ENCODE data around the gene MAEA.
"Not testable (repeated sequence)": the region's sequence is repeated elsewhere in the genome, so short reads cannot be mapped to it uniquely, and the experiment has no call there.

MAEA gene

GRCh38 chr4:1321946-1322650, 32.4 kb downstream of the MAEA start:
- Histone ChIP-seq H3K4me1 (ENCODE audit: control insufficient read depth, insufficient read depth, low read length) (peaks cover 26% of the 10 kb centered on the region), H3K4me2 (ENCODE audit: low read length) (no peak overlapping the region), H3K9me3 (replicated peaks; ENCODE audit: low read length) (peaks cover 6% of the 10 kb centered on the region), H3K9ac (ENCODE audit: low read depth, low read length) (no peak overlapping the region), H3K4me3 (ENCODE audit: low read length) (no peak overlapping the region), H3K27me3 (ENCODE audit: control insufficient read depth, insufficient read depth, low read length) (no peaks in the 10 kb centered on the region), H3K36me3 (ENCODE audit: insufficient read depth, low read length) (peaks cover 63% of the 10 kb centered on the region)

DNA sequence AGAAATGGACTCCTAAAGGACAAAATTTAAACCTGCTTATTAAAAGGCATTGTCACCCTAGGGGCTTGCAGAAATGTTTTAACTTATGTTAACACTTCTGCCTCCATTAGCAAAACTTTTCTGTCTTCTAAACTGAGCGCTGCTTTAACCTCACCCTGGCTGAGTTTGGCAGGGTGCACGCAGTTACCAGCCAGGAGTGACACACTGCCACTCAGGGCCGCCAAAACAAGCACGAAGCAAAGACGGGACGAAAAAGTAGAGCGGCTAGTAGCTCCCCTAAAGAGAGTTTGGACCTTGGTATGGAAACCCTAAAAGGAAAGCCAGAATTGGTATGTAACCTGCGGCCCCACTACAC, 33.6 kb downstream of the MAEA start:
- Histone ChIP-seq H3K4me3 (ENCODE audit: low read length) (peak overlapping the region; percentile 43), H3K4me1 (ENCODE audit: control insufficient read depth, insufficient read depth, low read length) (peaks cover 26% of the 10 kb centered on the region), H3K27me3 (ENCODE audit: control insufficient read depth, insufficient read depth, low read length) (no peaks in the 10 kb centered on the region), H3K9me3 (replicated peaks; ENCODE audit: low read length) (peaks cover 6% of the 10 kb centered on the region), H3K4me2 (ENCODE audit: low read length) (peak overlapping the region; percentile 18), H3K9ac (ENCODE audit: low read depth, low read length) (peak overlapping the region; percentile 25), H3K36me3 (ENCODE audit: insufficient read depth, low read length) (peaks cover 64% of the 10 kb centered on the region)

- Histone ChIP-seq H3K27me3 (ENCODE audit: control insufficient read depth, insufficient read depth, low read length) (no peaks in the 10 kb centered on the region), H3K9me3 (replicated peaks; ENCODE audit: low read length) (peaks cover 6% of the 10 kb centered on the region), H3K36me3 (ENCODE audit: insufficient read depth, low read length) (peaks cover 64% of the 10 kb centered on the region), H3K4me1 (ENCODE audit: control insufficient read depth, insufficient read depth, low read length) (peaks cover 26% of the 10 kb centered on the region), H3K9ac (ENCODE audit: low read depth, low read length) (peak overlapping the region; percentile 25), H3K4me2 (ENCODE audit: low read length) (peak overlapping the region; percentile 18), H3K4me3 (ENCODE audit: low read length) (peak overlapping the region; percentile 43)
These were observed 34.1 kb downstream of the MAEA start for GRCh38 chr4:1323635-1324442.

DNA sequence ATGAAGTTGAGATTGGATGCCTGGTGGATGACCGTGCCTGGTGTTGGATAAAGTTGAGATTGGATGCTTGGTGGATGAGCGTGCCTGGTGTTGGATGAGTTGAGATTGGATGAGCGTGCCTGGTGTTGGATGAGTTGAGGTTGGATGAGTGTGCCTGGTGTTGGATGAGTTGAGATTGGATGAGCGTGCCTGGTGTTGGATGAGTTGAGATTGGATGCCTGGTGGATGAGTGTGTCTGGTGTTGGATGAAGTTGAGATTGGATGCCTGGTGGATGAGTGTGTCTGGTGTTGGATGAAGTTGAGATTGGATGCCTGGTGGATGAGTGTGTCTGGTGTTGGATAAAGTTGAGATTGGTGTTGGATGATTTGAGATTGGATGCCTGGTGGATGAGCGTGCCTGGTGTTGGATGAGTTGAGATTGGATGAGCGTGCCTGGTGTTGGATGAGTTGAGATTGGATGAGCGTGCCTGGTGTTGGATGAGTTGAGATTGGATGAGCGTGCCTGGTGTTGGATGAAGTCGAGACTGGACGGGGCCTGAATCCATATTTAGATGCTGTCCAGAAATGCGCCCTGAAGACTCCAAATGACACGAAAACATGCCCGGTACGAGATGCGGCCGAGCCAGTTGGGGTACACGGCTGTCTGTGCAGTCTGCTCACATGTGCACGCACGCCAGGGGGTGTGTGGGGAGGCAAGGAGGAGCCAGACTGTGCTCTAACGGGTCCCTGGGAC, 34.9 kb downstream of the MAEA start:
- H3K9ac ChIP-seq (ENCODE audit: low read depth, low read length), result peak overlapping the region; percentile 32
- H3K4me3 ChIP-seq (ENCODE audit: low read length), result peak overlapping the region; percentile 44
- H3K36me3 ChIP-seq (ENCODE audit: insufficient read depth, low read length), result peaks cover 62% of the 10 kb centered on the region
- not testable (repeated sequence) for H3K9me3 ChIP-seq (replicated peaks; ENCODE audit: low read length); H3K27me3 ChIP-seq (ENCODE audit: control insufficient read depth, insufficient read depth, low read length); H3K4me2 ChIP-seq (ENCODE audit: low read length)
- H3K4me1 ChIP-seq (ENCODE audit: control insufficient read depth, insufficient read depth, low read length), result peaks cover 26% of the 10 kb centered on the region

DNA sequence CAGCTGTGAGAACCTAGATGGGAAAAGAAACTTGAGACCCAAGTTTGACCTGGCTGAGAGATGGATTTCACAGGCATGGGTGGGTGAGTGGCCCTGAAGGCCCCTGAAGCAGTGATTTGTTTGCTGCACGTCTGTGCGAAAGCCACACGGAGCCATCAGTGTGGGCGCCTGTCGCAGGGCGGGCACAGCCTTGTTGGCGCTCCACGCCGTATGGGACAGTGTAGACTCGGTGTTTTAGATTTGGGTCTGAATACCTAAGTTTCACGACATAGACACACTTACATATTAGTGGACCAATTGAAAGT, 35.4 kb downstream of the MAEA start:
- Histone ChIP-seq H3K27me3 (ENCODE audit: control insufficient read depth, insufficient read depth, low read length) (no peaks in the 10 kb centered on the region), H3K36me3 (ENCODE audit: insufficient read depth, low read length) (peaks cover 62% of the 10 kb centered on the region), H3K9ac (ENCODE audit: low read depth, low read length) (peak overlapping the region; percentile 32), H3K4me2 (ENCODE audit: low read length) (no peak overlapping the region), H3K4me3 (ENCODE audit: low read length) (peak overlapping the region; percentile 44), H3K9me3 (replicated peaks; ENCODE audit: low read length) (peaks cover 6% of the 10 kb centered on the region), H3K4me1 (ENCODE audit: control insufficient read depth, insufficient read depth, low read length) (peaks cover 26% of the 10 kb centered on the region)

GRCh38 chr4:1325681-1326635, 36.3 kb downstream of the MAEA start:
- Histone ChIP-seq H3K36me3 (ENCODE audit: insufficient read depth, low read length) (peaks cover 66% of the 10 kb centered on the region), H3K9ac (ENCODE audit: low read depth, low read length) (no peak overlapping the region), H3K4me1 (ENCODE audit: control insufficient read depth, insufficient read depth, low read length) (peaks cover 26% of the 10 kb centered on the region), H3K4me3 (ENCODE audit: low read length) (no peak overlapping the region), H3K9me3 (replicated peaks; ENCODE audit: low read length) (peaks cover 6% of the 10 kb centered on the region), H3K27me3 (ENCODE audit: control insufficient read depth, insufficient read depth, low read length) (no peaks in the 10 kb centered on the region), H3K4me2 (ENCODE audit: low read length) (no peak overlapping the region)

DNA sequence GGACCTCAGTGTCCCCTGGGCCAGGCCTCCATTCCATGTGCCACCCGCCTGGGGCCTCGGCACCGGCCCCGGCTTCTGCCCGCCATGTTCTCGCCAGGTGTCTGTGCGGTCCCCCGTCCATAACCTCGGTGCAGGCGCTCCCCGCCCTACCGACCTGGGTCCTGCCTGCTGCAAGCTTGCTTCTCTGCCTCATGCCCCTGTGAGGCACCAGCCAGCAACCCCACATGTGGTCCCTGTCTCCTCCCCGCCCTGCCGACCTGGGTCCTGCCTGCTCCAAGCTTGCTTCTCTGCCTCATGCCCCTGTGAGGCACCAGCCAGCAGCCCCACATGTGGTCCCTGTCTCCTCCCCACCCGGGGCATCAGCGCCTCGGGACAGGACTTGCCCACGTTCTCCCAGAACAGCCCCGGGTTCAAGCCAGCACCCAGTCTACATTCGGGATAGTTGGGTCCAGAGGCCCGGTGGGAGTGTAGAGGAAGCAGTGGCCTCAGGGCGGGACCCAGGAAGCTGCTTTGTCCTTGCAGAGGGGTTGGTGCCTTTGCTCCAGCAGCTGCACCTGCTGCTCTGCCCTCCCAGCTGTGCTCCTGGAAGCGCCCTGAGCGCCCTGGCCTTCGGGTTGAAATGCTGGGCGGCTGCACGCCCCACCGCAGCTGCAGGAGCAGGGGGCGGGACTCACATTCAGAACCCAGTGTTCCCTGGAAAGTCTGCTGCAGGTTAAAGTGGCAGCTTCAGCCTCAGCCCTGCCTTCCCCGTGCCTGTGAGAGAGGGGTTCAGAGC, 37.2 kb downstream of the MAEA start:
- no peaks in the 10 kb centered on the region for H3K27me3 ChIP-seq (ENCODE audit: control insufficient read depth, insufficient read depth, low read length)
- H3K9me3 ChIP-seq (replicated peaks; ENCODE audit: low read length), result peaks cover 6% of the 10 kb centered on the region
- no peak overlapping the region for H3K9ac ChIP-seq (ENCODE audit: low read depth, low read length)
- peaks cover 64% of the 10 kb centered on the region for H3K36me3 ChIP-seq (ENCODE audit: insufficient read depth, low read length)
- no peak overlapping the region for H3K4me3 ChIP-seq (ENCODE audit: low read length)
- H3K4me2 ChIP-seq (ENCODE audit: low read length), result no peak overlapping the region
- peaks cover 26% of the 10 kb centered on the region for H3K4me1 ChIP-seq (ENCODE audit: control insufficient read depth, insufficient read depth, low read length)

GRCh38 chr4:1327526-1328266, 38.0 kb downstream of the MAEA start:
- Histone ChIP-seq H3K27me3 (ENCODE audit: control insufficient read depth, insufficient read depth, low read length) (no peaks in the 10 kb centered on the region), H3K9ac (ENCODE audit: low read depth, low read length) (no peak overlapping the region), H3K4me2 (ENCODE audit: low read length) (no peak overlapping the region), H3K4me1 (ENCODE audit: control insufficient read depth, insufficient read depth, low read length) (peaks cover 23% of the 10 kb centered on the region), H3K36me3 (ENCODE audit: insufficient read depth, low read length) (peaks cover 60% of the 10 kb centered on the region), H3K4me3 (ENCODE audit: low read length) (no peak overlapping the region), H3K9me3 (replicated peaks; ENCODE audit: low read length) (peaks cover 6% of the 10 kb centered on the region)

- Histone ChIP-seq H3K9me3 (replicated peaks; ENCODE audit: low read length) (peaks cover 6% of the 10 kb centered on the region), H3K9ac (ENCODE audit: low read depth, low read length) (no peak overlapping the region), H3K27me3 (ENCODE audit: control insufficient read depth, insufficient read depth, low read length) (no peaks in the 10 kb centered on the region), H3K4me3 (ENCODE audit: low read length) (no peak overlapping the region), H3K4me1 (ENCODE audit: control insufficient read depth, insufficient read depth, low read length) (peaks cover 16% of the 10 kb centered on the region), H3K36me3 (ENCODE audit: insufficient read depth, low read length) (peaks cover 61% of the 10 kb centered on the region), H3K4me2 (ENCODE audit: low read length) (no peak overlapping the region)
These were observed 38.8 kb downstream of the MAEA start for GRCh38 chr4:1328267-1329155.
